SU-DHL-6 (cell line): ENCODE data around the gene RPL4.

Experiments
- CTCF ChIP-seq: fragments of 200-600 bp; sonication (generic); IDR thresholded peaks from one replicate; pipeline ENCODE4 v1.5.1; 2017; ENCODE audit warnings: antibody characterized with exemption, mild to moderate bottlenecking, low read length, moderate library complexity; ENCODE audit not compliant: insufficient read depth, poor library complexity, severe bottlenecking
- EZH2phosphoT487 ChIP-seq: fragments of 200-600 bp; sonication (generic), shearing (Covaris generic); conservative IDR thresholded peaks from 2 replicates; pipeline ENCODE4 v1.6.1; 2018; ENCODE audit warnings: mild to moderate bottlenecking, antibody characterized with exemption, low read length, moderate library complexity, mixed read lengths

- no peak for TF ChIP-seq CTCF
- no peak for TF ChIP-seq EZH2phosphoT487
These were observed 29.7 kb downstream of the RPL4 start for GRCh38 chr15:66474963-66475362.
